GM06990 (cell line): ENCODE results near the gene MEF2C.

ENCODE experiments used
- DNase-seq: peaks from one replicate; pipeline ENCODE4 v3.0.0-alpha.2; 2011; ENCODE audit not compliant: insufficient read length; ENCODE audit errors: extremely low read depth
- H3K27me3 ChIP-seq: replicated peaks from 2 replicates; pipeline ENCODE4 v1.6.0; 2011; ENCODE audit warnings: low read length; ENCODE audit not compliant: control insufficient read depth, insufficient read depth
- H3K36me3 ChIP-seq: 2 replicates; pipeline ENCODE4 v1.5.1; 2011; ENCODE audit warnings: low read length; ENCODE audit not compliant: control insufficient read depth, insufficient read depth
- H3K4me3 ChIP-seq: replicated peaks from 2 replicates; pipeline ENCODE4 v1.5.1; 2011; ENCODE audit warnings: low read depth, mild to moderate bottlenecking, control low read depth, low read length
- TF ChIP-seq, protein P1 (sequence below): IDR thresholded peaks from 2 replicates; pipeline ENCODE4 v1.5.1; 2011; ENCODE audit warnings: low read length, control low read depth, mild to moderate bottlenecking, inconsistent platforms; ENCODE audit not compliant: insufficient read depth, poor library complexity, severe bottlenecking

MEF2C gene

DNA sequence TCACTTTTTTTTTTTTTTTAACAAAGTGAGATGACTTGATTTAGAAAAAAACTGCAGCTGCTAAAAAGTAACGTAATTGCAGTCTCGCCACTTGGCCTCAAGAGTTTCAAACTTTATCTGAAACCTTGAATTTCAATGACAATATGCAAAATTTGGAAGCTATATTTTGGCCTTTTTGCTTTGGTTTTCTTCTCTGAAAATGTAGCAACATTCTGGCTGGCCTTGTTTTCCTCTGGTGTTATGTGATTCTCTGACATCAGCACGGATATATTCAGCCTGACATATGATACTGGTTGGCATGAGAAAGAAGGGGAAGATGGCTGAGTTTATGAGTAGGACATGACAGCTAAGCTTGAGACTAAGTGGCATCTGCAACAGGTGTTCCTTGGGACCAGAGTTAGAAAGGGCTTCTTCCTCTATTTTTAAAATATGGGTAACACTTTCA is 136.5 kb downstream of the MEF2C start:
- peak; percentile 69 for DNase-seq
- TF ChIP-seq, protein P1, sequence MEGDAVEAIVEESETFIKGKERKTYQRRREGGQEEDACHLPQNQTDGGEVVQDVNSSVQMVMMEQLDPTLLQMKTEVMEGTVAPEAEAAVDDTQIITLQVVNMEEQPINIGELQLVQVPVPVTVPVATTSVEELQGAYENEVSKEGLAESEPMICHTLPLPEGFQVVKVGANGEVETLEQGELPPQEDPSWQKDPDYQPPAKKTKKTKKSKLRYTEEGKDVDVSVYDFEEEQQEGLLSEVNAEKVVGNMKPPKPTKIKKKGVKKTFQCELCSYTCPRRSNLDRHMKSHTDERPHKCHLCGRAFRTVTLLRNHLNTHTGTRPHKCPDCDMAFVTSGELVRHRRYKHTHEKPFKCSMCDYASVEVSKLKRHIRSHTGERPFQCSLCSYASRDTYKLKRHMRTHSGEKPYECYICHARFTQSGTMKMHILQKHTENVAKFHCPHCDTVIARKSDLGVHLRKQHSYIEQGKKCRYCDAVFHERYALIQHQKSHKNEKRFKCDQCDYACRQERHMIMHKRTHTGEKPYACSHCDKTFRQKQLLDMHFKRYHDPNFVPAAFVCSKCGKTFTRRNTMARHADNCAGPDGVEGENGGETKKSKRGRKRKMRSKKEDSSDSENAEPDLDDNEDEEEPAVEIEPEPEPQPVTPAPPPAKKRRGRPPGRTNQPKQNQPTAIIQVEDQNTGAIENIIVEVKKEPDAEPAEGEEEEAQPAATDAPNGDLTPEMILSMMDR, result no peak
- H3K4me3 ChIP-seq, result no peak overlapping the region; the same call in 1 of the 2 replicates

DNA sequence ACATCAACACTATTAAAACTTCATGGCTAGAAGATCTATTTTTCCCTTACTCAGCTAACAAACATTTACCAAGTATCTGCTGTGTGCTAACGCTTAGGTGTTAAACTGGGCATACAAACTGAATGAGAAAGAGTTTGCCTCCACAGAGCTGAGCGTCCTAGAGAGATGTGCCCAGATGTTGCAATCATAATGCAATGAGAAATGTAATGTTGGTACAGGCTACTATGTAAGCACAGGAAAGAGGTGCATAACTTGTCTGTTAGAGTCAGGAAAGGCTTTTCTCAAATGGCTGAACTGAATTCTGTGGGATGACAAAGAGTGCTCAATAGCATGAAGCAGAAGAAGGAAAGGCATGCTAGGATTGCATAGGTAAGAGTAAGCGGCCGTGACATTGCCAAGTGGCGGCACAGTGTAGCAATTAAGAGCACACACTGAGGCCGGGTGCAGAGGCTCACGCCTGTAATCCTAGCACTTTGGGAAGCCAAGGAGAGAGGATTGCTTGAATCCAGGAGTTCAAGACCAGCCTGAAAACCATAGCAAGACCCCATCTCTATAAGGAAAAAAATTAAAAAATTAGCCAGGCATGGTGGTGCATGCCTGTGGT is 137.8 kb downstream of the MEF2C start:
- Histone ChIP-seq H3K4me3 (no peak overlapping the region), H3K27me3 (no peaks in the 10 kb centered on the region), H3K36me3 (peaks cover 7% of the 10 kb centered on the region)
- DNase-seq, result no peak
- TF ChIP-seq, protein P1, result no peak

More for the DNA sequence above, 136.5 kb downstream of the MEF2C start:
- no peaks in the 10 kb centered on the region for H3K27me3 ChIP-seq
- H3K36me3 ChIP-seq, result peaks cover 6% of the 10 kb centered on the region

DNA sequence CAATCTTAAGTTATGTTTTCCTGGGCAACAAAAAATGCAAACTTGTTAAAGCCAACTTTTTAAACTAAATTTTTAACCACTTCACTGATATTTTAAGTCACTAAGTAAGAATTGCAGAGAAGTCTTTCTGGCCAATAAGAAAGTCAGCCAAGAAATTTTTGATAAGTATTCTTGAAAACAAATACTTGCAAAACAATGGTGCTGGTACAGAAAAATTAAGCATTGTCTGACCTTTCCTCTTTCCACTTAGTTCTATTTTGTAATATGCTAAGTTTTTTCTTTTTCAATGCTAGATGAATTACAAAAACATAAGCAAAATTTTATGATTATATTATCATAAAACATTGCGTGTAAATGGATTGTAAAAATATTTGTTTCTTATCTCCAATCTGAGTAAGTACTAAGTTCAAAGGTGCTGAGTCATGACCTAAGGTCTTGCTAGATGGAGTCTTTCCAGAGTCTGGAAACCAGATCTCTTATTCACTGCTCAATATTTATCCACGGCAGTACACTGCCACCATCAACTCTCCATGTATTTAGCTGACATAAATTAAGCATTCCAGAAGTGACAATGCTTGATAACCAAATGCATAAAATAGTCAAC is 139.7 kb downstream of the MEF2C start:
- Histone ChIP-seq H3K36me3 (peaks cover 6% of the 10 kb centered on the region), H3K4me3 (no peak overlapping the region), H3K27me3 (no peaks in the 10 kb centered on the region)
- TF ChIP-seq, protein P1, result no peak
- no peak for DNase-seq

DNA sequence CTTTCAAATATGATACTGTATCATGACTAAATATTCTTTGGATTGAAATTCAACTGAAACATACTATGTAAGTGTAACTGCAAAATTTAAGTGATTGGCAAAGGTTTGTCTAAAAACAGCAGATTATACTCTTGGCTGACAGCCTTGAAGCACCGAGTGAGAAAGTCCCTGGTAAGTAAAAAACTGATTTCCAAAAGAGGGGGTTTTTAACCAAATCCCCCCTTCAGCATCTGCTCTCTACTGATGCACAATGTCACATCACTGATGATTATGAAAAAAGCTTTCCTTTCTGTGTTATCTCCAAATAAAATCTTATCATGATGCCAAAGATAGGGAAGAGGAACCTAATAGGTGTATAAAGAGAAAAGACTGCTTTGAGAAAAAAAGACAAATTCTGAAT is 141.0 kb downstream of the MEF2C start:
- DNase-seq, result no peak
- H3K4me3 ChIP-seq, result no peak overlapping the region
- no peaks in the 10 kb centered on the region for H3K27me3 ChIP-seq
- TF ChIP-seq, protein P1, result no peak
- peaks cover 6% of the 10 kb centered on the region for H3K36me3 ChIP-seq

DNA sequence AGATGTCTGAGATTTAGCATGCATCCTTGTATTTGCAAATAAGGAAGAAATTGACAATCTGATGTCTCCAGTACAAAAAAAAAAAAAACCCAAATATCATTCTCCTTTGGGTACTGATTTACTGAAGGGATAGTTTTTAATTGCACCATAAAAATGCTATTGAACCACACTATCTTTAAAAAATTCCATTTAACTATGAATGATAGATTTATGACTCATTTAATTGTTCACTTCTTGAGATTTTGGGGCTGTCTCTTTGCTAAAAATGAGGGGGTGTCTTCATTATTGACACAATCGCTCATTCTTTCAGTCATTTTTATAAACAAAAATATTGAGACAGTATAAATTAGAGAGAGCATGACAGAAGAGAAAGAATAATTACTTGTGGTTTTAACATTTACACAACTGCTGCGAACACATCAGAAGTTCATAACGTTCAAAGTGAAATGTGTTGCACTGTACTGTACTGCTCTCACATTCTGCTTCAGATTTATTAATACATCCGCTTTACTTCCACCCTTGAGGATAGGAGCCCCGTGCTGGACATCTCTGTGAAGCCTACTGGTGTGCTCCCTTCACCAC is 142.3 kb downstream of the MEF2C start:
- TF ChIP-seq, protein P1, result no peak
- no peak for DNase-seq
- H3K27me3 ChIP-seq, result no peaks in the 10 kb centered on the region
- peaks cover 6% of the 10 kb centered on the region for H3K36me3 ChIP-seq
- H3K4me3 ChIP-seq, result no peak overlapping the region
